Testis (tissue), 2 donors: ENCODE results near the gene REV3L.

Experiments used
- CTCF ChIP-seq, 3 experiments: fragments of 450-650 bp in 2 of 3; fragments of 200-600 bp in 1 of 3; sonication (generic) in 1 of 3; IDR thresholded peaks; one replicate each; pipeline ENCODE4 v1.5.1; 2016 to 2019; ENCODE audit warnings: antibody characterized with exemption in 3 of 3, mild to moderate bottlenecking in 2 of 3, moderate library complexity in 1 of 3
- POLR2A ChIP-seq: fragments of 450-650 bp; IDR thresholded peaks from one replicate; pipeline ENCODE4 v1.6.1; 2017; ENCODE audit warnings: antibody characterized with exemption, mild to moderate bottlenecking, moderate library complexity

GRCh38 chr6:111379831-111380230 is 103.2 kb downstream of the REV3L start:
- TF ChIP-seq CTCF (IDR thresholded peaks at IDR 0.05): no peak
- no peak for TF ChIP-seq POLR2A
